GM23338 (cell line): ENCODE results near the gene SSH2. TPM values are rescaled to one million over a fixed set of nuclear protein-coding genes. Genes with fewer than 3 reads are reported as not detected.
A peak's percentile ranks its signal among the peaks of the same experiment; 100 is the strongest.

ENCODE experiments used
- ATAC-seq: fragments of 200-7000 bp; cut with Tn5 transposase; 3 replicates; pipeline ENCODE4 v1.9.1; 2020
- DNase-seq: peaks from one replicate; pipeline ENCODE4 v3.0.0-alpha.2; 2015; ENCODE audit warnings: low spot score
- H2AFZ ChIP-seq: fragments of 200-600 bp; sonication (generic); 2 replicates; pipeline ENCODE4 v1.8.0; 2016; ENCODE audit warnings: antibody characterized with exemption, mild to moderate bottlenecking, moderate library complexity
- H3F3A ChIP-seq: fragments of 200-600 bp; sonication (generic); replicated peaks from 2 replicates; pipeline ENCODE4 v1.8.0; 2017; ENCODE audit warnings: antibody characterized with exemption, mixed run types, low read depth
- H3K27ac ChIP-seq: fragments of 200-600 bp; sonication (generic); 2 replicates; pipeline ENCODE4 v1.6.1; 2016; ENCODE audit warnings: low read depth
- H3K27me3 ChIP-seq: fragments of 200-600 bp; sonication (generic); 2 replicates; pipeline ENCODE4 v1.8.0; 2016; ENCODE audit warnings: mild to moderate bottlenecking, mixed run types, moderate library complexity; ENCODE audit not compliant: insufficient read depth
- H3K36me3 ChIP-seq: fragments of 200-600 bp; sonication (generic); 2 replicates; pipeline ENCODE4 v1.8.0; 2016; ENCODE audit warnings: mild to moderate bottlenecking; ENCODE audit not compliant: insufficient read depth
- H3K4me1 ChIP-seq: fragments of 200-600 bp; sonication (generic); 2 replicates; pipeline ENCODE4 v1.8.0; 2016; ENCODE audit warnings: mild to moderate bottlenecking, moderate library complexity; ENCODE audit not compliant: insufficient read depth
- H3K4me2 ChIP-seq: fragments of 200-600 bp; sonication (generic); 2 replicates; pipeline ENCODE4 v1.7.1; 2017; ENCODE audit warnings: mixed run types
- H3K4me3 ChIP-seq: fragments of 200-600 bp; sonication (generic); 2 replicates; pipeline ENCODE4 v1.6.1; 2016; ENCODE audit warnings: mixed run types
- H3K79me2 ChIP-seq: fragments of 200-600 bp; sonication (generic); replicated peaks from 2 replicates; pipeline ENCODE4 v1.8.0; 2017; ENCODE audit warnings: mild to moderate bottlenecking; ENCODE audit not compliant: insufficient read depth
- H3K9me2 ChIP-seq: fragments of 200-600 bp; sonication (generic); 2 replicates; pipeline ENCODE4 v1.8.0; 2017; ENCODE audit not compliant: insufficient read depth
- H4K20me1 ChIP-seq: fragments of 200-600 bp; sonication (generic); replicated peaks from 2 replicates; pipeline ENCODE4 v1.8.0; 2017; ENCODE audit warnings: mild to moderate bottlenecking; ENCODE audit not compliant: insufficient read depth
- H3K27ac Mint-ChIP-seq: 2 replicates; pipeline ENCODE4 v1.8.0; 2020; ENCODE audit warnings: inconsistent platforms, mild to moderate bottlenecking, moderate library complexity, mixed read lengths
- H3K27me3 Mint-ChIP-seq: 3 replicates; pipeline ENCODE4 v1.8.0; 2022; ENCODE audit warnings: low read depth, mild to moderate bottlenecking, moderate library complexity, mixed read lengths, inconsistent platforms; ENCODE audit not compliant: insufficient read depth, poor library complexity
- H3K36me3 Mint-ChIP-seq: 3 replicates; pipeline ENCODE4 v1.8.0; 2021; ENCODE audit warnings: low read depth, mild to moderate bottlenecking, inconsistent platforms, moderate library complexity, mixed read lengths
- H3K4me1 Mint-ChIP-seq: 3 replicates; pipeline ENCODE4 v1.8.0; 2020; ENCODE audit warnings: mild to moderate bottlenecking, inconsistent platforms, mixed read lengths
- H3K4me3 Mint-ChIP-seq: 3 replicates; pipeline ENCODE4 v1.8.0; 2021; ENCODE audit warnings: moderate library complexity, mild to moderate bottlenecking, inconsistent platforms, mixed read lengths
- H3K9me3 Mint-ChIP-seq: 3 replicates; pipeline ENCODE4 v1.8.0; 2020; ENCODE audit warnings: moderate library complexity, mild to moderate bottlenecking, inconsistent platforms, mixed read lengths
- CREB1 ChIP-seq: fragments of 250-450 bp; sonication (Bioruptor Pico); IDR thresholded peaks from 2 replicates; pipeline ENCODE4 v1.5.0; 2020; ENCODE audit warnings: low read depth, mild to moderate bottlenecking, moderate library complexity
- EZH2 ChIP-seq: fragments of 200-600 bp; sonication (generic); IDR thresholded peaks from one replicate; pipeline ENCODE4 v1.8.0; 2017; ENCODE audit warnings: antibody characterized with exemption, mild to moderate bottlenecking, low read depth; ENCODE audit not compliant: unreplicated experiment
- JUNB ChIP-seq: IDR thresholded peaks from one replicate; pipeline ENCODE4 v1.6.1; 2016; ENCODE audit warnings: antibody characterized with exemption; ENCODE audit not compliant: unreplicated experiment
- ZNF331 ChIP-seq: fragments of 250-450 bp; sonication (Bioruptor Pico); IDR thresholded peaks from 2 replicates; pipeline ENCODE4 v1.5.0; 2020; ENCODE audit warnings: low read depth, mild to moderate bottlenecking, moderate library complexity
- polyA plus RNA-seq: library from polyadenylated mRNA; unstranded; fragments of >200 nt; fragmentation: Nextera tagmentation; extraction: Ambion mirVana; gene quantifications from 2 replicates; pipeline ENCODE4 v1.2.1, GENCODE V29; 2016
- total RNA-seq: library from RNA; depleted of rRNA; stranded (reverse); fragments of >200 nt; shearing (Covaris generic); gene quantifications from 2 replicates; pipeline ENCODE4 v1.2.3, GENCODE V29; 2014
- TF ChIP-seq, protein P1 (sequence below), 2 experiments: fragments of 200-600 bp in 1 of 2; sonication (generic) in 1 of 2; conservative IDR thresholded peaks; 2 replicates each; pipeline versions ENCODE4 v1.5.1 to v1.6.1; 2016 to 2017; ENCODE audit warnings: antibody characterized with exemption in 2 of 2, low read depth in 2 of 2, mild to moderate bottlenecking in 2 of 2, moderate library complexity in 1 of 2
- TF ChIP-seq, protein P2 (sequence below): fragments of 250-450 bp; sonication (Bioruptor Pico); IDR thresholded peaks from 2 replicates; pipeline ENCODE4 v1.5.0; 2020; ENCODE audit warnings: mild to moderate bottlenecking, moderate library complexity

SSH2 gene
- total and polyA plus RNA-seq, 2 experiments from 2014 or later, result 9.9 to 12.1 TPM

DNA sequence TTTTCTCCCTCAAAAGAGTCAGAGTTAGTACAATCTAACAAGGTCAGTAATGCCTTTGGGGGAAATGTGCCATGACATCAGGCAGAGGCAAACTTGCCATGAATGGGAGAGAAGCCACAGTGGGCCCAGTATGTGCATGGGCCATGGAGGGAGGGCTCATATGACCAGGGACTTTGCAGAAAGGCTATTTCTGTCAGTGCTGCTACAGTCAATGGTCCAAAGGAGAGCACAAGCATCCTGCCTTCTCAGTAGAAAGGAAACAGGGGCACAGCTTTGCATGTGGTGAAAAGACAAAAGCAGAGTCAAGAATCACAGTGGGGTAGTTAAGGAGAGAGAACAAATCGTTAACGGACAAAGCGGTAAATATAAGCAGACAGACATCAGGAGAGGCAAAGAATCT is 296.1 kb downstream of the SSH2 start:
- no peaks in the 10 kb centered on the region; the same call in none of the 2 replicates for H3F3A ChIP-seq
- H3K79me2 ChIP-seq, result no peaks in the 10 kb centered on the region
- no peak overlapping the region for H3K4me2 ChIP-seq
- ATAC-seq (peak; percentile 60), DNase-seq (no peak)
- H3K4me1 Mint-ChIP-seq, result peaks cover 10% of the 10 kb centered on the region
- no peak overlapping the region for H2AFZ ChIP-seq
- no peak overlapping the region for H3K27ac ChIP-seq
- no peaks in the 10 kb centered on the region for H4K20me1 ChIP-seq
- H3K4me1 ChIP-seq, result no peaks in the 10 kb centered on the region; the same call in 1 of the 2 replicates
- no peak overlapping the region for H3K4me3 ChIP-seq
- H3K4me3 Mint-ChIP-seq, result no peak overlapping the region
- H3K27me3 ChIP-seq, result no peaks in the 10 kb centered on the region
- no peak overlapping the region for H3K27ac Mint-ChIP-seq
- H3K9me2 ChIP-seq, result no peaks in the 10 kb centered on the region
- TF ChIP-seq, protein P1, sequence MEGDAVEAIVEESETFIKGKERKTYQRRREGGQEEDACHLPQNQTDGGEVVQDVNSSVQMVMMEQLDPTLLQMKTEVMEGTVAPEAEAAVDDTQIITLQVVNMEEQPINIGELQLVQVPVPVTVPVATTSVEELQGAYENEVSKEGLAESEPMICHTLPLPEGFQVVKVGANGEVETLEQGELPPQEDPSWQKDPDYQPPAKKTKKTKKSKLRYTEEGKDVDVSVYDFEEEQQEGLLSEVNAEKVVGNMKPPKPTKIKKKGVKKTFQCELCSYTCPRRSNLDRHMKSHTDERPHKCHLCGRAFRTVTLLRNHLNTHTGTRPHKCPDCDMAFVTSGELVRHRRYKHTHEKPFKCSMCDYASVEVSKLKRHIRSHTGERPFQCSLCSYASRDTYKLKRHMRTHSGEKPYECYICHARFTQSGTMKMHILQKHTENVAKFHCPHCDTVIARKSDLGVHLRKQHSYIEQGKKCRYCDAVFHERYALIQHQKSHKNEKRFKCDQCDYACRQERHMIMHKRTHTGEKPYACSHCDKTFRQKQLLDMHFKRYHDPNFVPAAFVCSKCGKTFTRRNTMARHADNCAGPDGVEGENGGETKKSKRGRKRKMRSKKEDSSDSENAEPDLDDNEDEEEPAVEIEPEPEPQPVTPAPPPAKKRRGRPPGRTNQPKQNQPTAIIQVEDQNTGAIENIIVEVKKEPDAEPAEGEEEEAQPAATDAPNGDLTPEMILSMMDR (conservative IDR thresholded peaks at IDR 0.05; ENCODE audit: low read depth in 2 of 2), result no peak
- TF ChIP-seq, protein P2, sequence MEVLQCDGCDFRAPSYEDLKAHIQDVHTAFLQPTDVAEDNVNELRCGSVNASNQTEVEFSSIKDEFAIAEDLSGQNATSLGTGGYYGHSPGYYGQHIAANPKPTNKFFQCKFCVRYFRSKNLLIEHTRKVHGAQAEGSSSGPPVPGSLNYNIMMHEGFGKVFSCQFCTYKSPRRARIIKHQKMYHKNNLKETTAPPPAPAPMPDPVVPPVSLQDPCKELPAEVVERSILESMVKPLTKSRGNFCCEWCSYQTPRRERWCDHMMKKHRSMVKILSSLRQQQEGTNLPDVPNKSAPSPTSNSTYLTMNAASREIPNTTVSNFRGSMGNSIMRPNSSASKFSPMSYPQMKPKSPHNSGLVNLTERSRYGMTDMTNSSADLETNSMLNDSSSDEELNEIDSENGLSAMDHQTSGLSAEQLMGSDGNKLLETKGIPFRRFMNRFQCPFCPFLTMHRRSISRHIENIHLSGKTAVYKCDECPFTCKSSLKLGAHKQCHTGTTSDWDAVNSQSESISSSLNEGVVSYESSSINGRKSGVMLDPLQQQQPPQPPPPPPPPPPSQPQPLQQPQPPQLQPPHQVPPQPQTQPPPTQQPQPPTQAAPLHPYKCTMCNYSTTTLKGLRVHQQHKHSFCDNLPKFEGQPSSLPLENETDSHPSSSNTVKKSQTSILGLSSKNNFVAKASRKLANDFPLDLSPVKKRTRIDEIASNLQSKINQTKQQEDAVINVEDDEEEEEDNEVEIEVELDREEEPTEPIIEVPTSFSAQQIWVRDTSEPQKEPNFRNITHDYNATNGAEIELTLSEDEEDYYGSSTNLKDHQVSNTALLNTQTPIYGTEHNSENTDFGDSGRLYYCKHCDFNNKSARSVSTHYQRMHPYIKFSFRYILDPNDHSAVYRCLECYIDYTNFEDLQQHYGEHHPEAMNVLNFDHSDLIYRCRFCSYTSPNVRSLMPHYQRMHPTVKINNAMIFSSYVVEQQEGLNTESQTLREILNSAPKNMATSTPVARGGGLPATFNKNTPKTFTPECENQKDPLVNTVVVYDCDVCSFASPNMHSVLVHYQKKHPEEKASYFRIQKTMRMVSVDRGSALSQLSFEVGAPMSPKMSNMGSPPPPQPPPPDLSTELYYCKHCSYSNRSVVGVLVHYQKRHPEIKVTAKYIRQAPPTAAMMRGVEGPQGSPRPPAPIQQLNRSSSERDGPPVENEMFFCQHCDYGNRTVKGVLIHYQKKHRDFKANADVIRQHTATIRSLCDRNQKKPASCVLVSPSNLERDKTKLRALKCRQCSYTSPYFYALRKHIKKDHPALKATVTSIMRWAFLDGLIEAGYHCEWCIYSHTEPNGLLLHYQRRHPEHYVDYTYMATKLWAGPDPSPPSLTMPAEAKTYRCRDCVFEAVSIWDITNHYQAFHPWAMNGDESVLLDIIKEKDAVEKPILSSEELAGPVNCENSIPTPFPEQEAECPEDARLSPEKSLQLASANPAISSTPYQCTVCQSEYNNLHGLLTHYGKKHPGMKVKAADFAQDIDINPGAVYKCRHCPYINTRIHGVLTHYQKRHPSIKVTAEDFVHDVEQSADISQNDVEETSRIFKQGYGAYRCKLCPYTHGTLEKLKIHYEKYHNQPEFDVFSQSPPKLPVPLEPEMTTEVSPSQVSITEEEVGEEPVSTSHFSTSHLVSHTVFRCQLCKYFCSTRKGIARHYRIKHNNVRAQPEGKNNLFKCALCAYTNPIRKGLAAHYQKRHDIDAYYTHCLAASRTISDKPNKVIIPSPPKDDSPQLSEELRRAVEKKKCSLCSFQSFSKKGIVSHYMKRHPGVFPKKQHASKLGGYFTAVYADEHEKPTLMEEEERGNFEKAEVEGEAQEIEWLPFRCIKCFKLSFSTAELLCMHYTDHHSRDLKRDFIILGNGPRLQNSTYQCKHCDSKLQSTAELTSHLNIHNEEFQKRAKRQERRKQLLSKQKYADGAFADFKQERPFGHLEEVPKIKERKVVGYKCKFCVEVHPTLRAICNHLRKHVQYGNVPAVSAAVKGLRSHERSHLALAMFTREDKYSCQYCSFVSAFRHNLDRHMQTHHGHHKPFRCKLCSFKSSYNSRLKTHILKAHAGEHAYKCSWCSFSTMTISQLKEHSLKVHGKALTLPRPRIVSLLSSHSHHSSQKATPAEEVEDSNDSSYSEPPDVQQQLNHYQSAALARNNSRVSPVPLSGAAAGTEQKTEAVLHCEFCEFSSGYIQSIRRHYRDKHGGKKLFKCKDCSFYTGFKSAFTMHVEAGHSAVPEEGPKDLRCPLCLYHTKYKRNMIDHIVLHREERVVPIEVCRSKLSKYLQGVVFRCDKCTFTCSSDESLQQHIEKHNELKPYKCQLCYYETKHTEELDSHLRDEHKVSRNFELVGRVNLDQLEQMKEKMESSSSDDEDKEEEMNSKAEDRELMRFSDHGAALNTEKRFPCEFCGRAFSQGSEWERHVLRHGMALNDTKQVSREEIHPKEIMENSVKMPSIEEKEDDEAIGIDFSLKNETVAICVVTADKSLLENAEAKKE (CRISPR knock-in tag), result no peak
- TF ChIP-seq JUNB (no peak), EZH2 (no peak), CREB1 (no peak), ZNF331 (CRISPR knock-in tag) (no peak)
- H3K9me3 Mint-ChIP-seq, result no peaks in the 10 kb centered on the region
- H3K36me3 ChIP-seq, result no peaks in the 10 kb centered on the region
- peaks cover 13% of the 10 kb centered on the region; the same call in 2 of the 3 replicates for H3K36me3 Mint-ChIP-seq
- H3K27me3 Mint-ChIP-seq, result no peaks in the 10 kb centered on the region
